GM06990 (cell line): ENCODE results near the gene UGT1A4.

ENCODE experiments used
- DNase-seq: peaks from one replicate; pipeline ENCODE4 v3.0.0-alpha.2; 2011; ENCODE audit not compliant: insufficient read length; ENCODE audit errors: extremely low read depth
- H3K27me3 ChIP-seq: replicated peaks from 2 replicates; pipeline ENCODE4 v1.6.0; 2011; ENCODE audit warnings: low read length; ENCODE audit not compliant: control insufficient read depth, insufficient read depth
- H3K36me3 ChIP-seq: 2 replicates; pipeline ENCODE4 v1.5.1; 2011; ENCODE audit warnings: low read length; ENCODE audit not compliant: control insufficient read depth, insufficient read depth
- H3K4me3 ChIP-seq: replicated peaks from 2 replicates; pipeline ENCODE4 v1.5.1; 2011; ENCODE audit warnings: low read depth, mild to moderate bottlenecking, control low read depth, low read length
- CTCF ChIP-seq: IDR thresholded peaks from 2 replicates; pipeline ENCODE4 v1.5.1; 2011; ENCODE audit warnings: low read length, control low read depth, mild to moderate bottlenecking, inconsistent platforms; ENCODE audit not compliant: insufficient read depth, poor library complexity, severe bottlenecking

The UGT1A4 gene

GRCh38 chr2:233764761-233765160 is 46.2 kb downstream of the UGT1A4 start:
- no peak for DNase-seq
- H3K4me3 ChIP-seq, result no peak overlapping the region
- H3K36me3 ChIP-seq, result no peaks in the 10 kb centered on the region
- no peaks in the 10 kb centered on the region for H3K27me3 ChIP-seq
- no peak for TF ChIP-seq CTCF

GRCh38 chr2:233766416-233766815 is 47.9 kb downstream of the UGT1A4 start:
- Histone ChIP-seq H3K4me3 (no peak overlapping the region), H3K27me3 (no peaks in the 10 kb centered on the region), H3K36me3 (no peaks in the 10 kb centered on the region)
- no peak for DNase-seq
- no peak for TF ChIP-seq CTCF

- no peaks in the 10 kb centered on the region for H3K36me3 ChIP-seq
- H3K4me3 ChIP-seq, result no peak overlapping the region
- no peak for TF ChIP-seq CTCF
- no peak for DNase-seq
- no peaks in the 10 kb centered on the region for H3K27me3 ChIP-seq
Measured at GRCh38 chr2:233768076-233768475, 49.5 kb downstream of the UGT1A4 start.

- H3K36me3 ChIP-seq, result no peaks in the 10 kb centered on the region
- H3K27me3 ChIP-seq, result no peaks in the 10 kb centered on the region
- no peak for DNase-seq
- TF ChIP-seq CTCF, result no peak
- H3K4me3 ChIP-seq, result no peak overlapping the region
Measured at GRCh38 chr2:233769260-233769659, 50.7 kb downstream of the UGT1A4 start.

GRCh38 chr2:233772153-233772552 is 53.6 kb downstream of the UGT1A4 start:
- no peak for TF ChIP-seq CTCF
- Histone ChIP-seq H3K4me3 (no peak overlapping the region), H3K36me3 (no peaks in the 10 kb centered on the region), H3K27me3 (no peaks in the 10 kb centered on the region)
- no peak for DNase-seq

GRCh38 chr2:233772583-233772982 is 54.0 kb downstream of the UGT1A4 start:
- Histone ChIP-seq H3K36me3 (no peaks in the 10 kb centered on the region), H3K27me3 (no peaks in the 10 kb centered on the region), H3K4me3 (no peak overlapping the region)
- TF ChIP-seq CTCF, result no peak
- DNase-seq, result no peak
